IMR-90 (cell line): ENCODE measurements around the gene CNKSR3. TPM values are rescaled to one million over a fixed set of nuclear protein-coding genes. Genes with fewer than 3 reads are reported as not detected.

Experiments
- ATAC-seq: fragments of 200-7000 bp; cut with Tn5 transposase; 2 replicates; pipeline ENCODE4 v1.9.1; 2020; ENCODE audit warnings: low read depth, mild to moderate bottlenecking, moderate library complexity
- BruUV-seq: library from RNA; stranded (reverse); fragments of 400-500 nt; replicated peaks from 2 replicates; lab custom pipeline; 2021; lab: Mats Ljungman, UMichigan
- CTCF ChIA-PET: fragments of 300-600 bp; formaldehyde crosslinking; extraction: SDS; loops from one replicate; lab custom pipeline; 2021; ENCODE audit warnings: antibody characterized with exemption; lab: Yijun Ruan, JAX
- POLR2A ChIA-PET: fragments of 300-600 bp; sonication (Branson Sonifier 250); formaldehyde crosslinking; loops from one replicate; lab custom pipeline; 2022; ENCODE audit warnings: antibody characterized with exemption; ENCODE audit not compliant: unreplicated experiment; lab: Charles Lee
- DNase-seq: peaks from one replicate; pipeline ENCODE4 v3.0.0; 2013
- H2AFZ ChIP-seq: replicated peaks from 2 replicates; pipeline ENCODE3; 2013; ENCODE audit warnings: low read length, mild to moderate bottlenecking; ENCODE audit not compliant: poor library complexity
- H2AK5ac ChIP-seq: 2 replicates; pipeline ENCODE4 v1.6.1; 2013; ENCODE audit warnings: low read depth, low read length, inconsistent platforms
- H2AK9ac ChIP-seq: replicated peaks from 2 replicates; pipeline ENCODE3; 2013; ENCODE audit warnings: mild to moderate bottlenecking, low read depth, low read length, moderate library complexity; ENCODE audit not compliant: poor library complexity
- H2BK120ac ChIP-seq: 2 replicates; pipeline ENCODE4 v1.6.1; 2013; ENCODE audit warnings: low read depth, low read length, inconsistent platforms
- H2BK15ac ChIP-seq: 3 replicates; pipeline ENCODE4 v1.6.1; 2013; ENCODE audit warnings: low read depth, low read length, inconsistent platforms
- H2BK20ac ChIP-seq: 2 replicates; pipeline ENCODE4 v1.6.1; 2013; ENCODE audit warnings: low read depth, mild to moderate bottlenecking, inconsistent platforms, low read length, moderate library complexity
- H2BK5ac ChIP-seq: 2 replicates; pipeline ENCODE4 v1.6.1; 2013; ENCODE audit warnings: mild to moderate bottlenecking, low read depth, low read length, inconsistent platforms; ENCODE audit not compliant: poor library complexity, severe bottlenecking
- H3K14ac ChIP-seq: replicated peaks from 2 replicates; pipeline ENCODE4 v1.6.1; 2013; ENCODE audit warnings: low read depth, low read length, inconsistent platforms
- H3K18ac ChIP-seq: 2 replicates; pipeline ENCODE4 v1.6.1; 2013; ENCODE audit warnings: low read depth, low read length, control low read depth
- H3K23ac ChIP-seq: 2 replicates; pipeline ENCODE4 v1.6.1; 2013; ENCODE audit warnings: low read depth, low read length, inconsistent platforms
- H3K27ac ChIP-seq: 2 replicates; pipeline ENCODE4 v1.5.1; 2013; ENCODE audit warnings: mild to moderate bottlenecking, control low read depth, low read length; ENCODE audit not compliant: insufficient read depth
- H3K27me3 ChIP-seq: 2 replicates; pipeline ENCODE4 v1.6.1; 2013; ENCODE audit warnings: low read length; ENCODE audit not compliant: control insufficient read depth, insufficient read depth
- H3K36me3 ChIP-seq: 2 replicates; pipeline ENCODE4 v1.6.1; 2013; ENCODE audit warnings: low read length, mixed read lengths; ENCODE audit not compliant: control insufficient read depth, insufficient read depth
- H3K4ac ChIP-seq: 2 replicates; pipeline ENCODE4 v1.6.1; 2013; ENCODE audit warnings: low read depth, low read length, inconsistent platforms
- H3K4me1 ChIP-seq: 2 replicates; pipeline ENCODE4 v1.6.1; 2013; ENCODE audit warnings: low read length, mixed read lengths; ENCODE audit not compliant: control insufficient read depth, insufficient read depth
- H3K4me2 ChIP-seq: 2 replicates; pipeline ENCODE4 v1.6.1; 2013; ENCODE audit warnings: low read depth, mild to moderate bottlenecking, control low read depth, low read length, moderate library complexity
- H3K4me3 ChIP-seq: 2 replicates; pipeline ENCODE4 v1.5.1; 2013; ENCODE audit warnings: low read depth, mild to moderate bottlenecking, control low read depth, low read length, moderate library complexity; ENCODE audit not compliant: insufficient read depth
- H3K56ac ChIP-seq: 2 replicates; pipeline ENCODE4 v1.6.1; 2013; ENCODE audit warnings: low read length, inconsistent platforms; ENCODE audit not compliant: insufficient read depth; ENCODE audit errors: extremely low read depth
- H3K79me1 ChIP-seq, 2 experiments: 2 replicates each; pipeline ENCODE4 v1.6.1; 2013; ENCODE audit warnings: low read length in 2 of 2, inconsistent platforms in 1 of 2, low read depth in 1 of 2
- H3K9ac ChIP-seq: 2 replicates; pipeline ENCODE4 v1.6.1; 2013; ENCODE audit warnings: low read depth, low read length, control low read depth
- H3K9me1 ChIP-seq: 2 replicates; pipeline ENCODE4 v1.6.1; 2013; ENCODE audit warnings: low read length, inconsistent platforms; ENCODE audit not compliant: insufficient read depth
- H3K9me3 ChIP-seq: 2 replicates; pipeline ENCODE4 v1.6.1; 2013; ENCODE audit warnings: low read length; ENCODE audit not compliant: control insufficient read depth, insufficient read depth
- H4K20me1 ChIP-seq: 2 replicates; pipeline ENCODE4 v1.6.1; 2013; ENCODE audit warnings: low read length, inconsistent platforms; ENCODE audit not compliant: insufficient read depth
- H4K5ac ChIP-seq: 2 replicates; pipeline ENCODE4 v1.6.1; 2013; ENCODE audit warnings: mild to moderate bottlenecking, low read depth, low read length, control low read depth
- H4K8ac ChIP-seq, 2 experiments: 2 replicates each; pipeline ENCODE4 v1.6.1; 2013; ENCODE audit warnings: low read depth in 2 of 2, low read length in 2 of 2, control low read depth in 1 of 2, inconsistent platforms in 1 of 2
- H4K91ac ChIP-seq: 2 replicates; pipeline ENCODE4 v1.6.1; 2013; ENCODE audit warnings: low read depth, low read length, inconsistent platforms; ENCODE audit not compliant: insufficient read depth
- BHLHE40 ChIP-seq: fragments of 150-350 bp; IDR thresholded peaks from 2 replicates; pipeline ENCODE4 v1.6.1; 2016; ENCODE audit warnings: mild to moderate bottlenecking, low read depth, low read length
- CEBPB ChIP-seq: IDR thresholded peaks from 2 replicates; pipeline ENCODE4 v1.6.1; 2012; ENCODE audit warnings: low read depth, low read length, improper control_type of control experiment
- CHD1 ChIP-seq: IDR thresholded peaks from 2 replicates; pipeline ENCODE4 v1.6.1; 2012; ENCODE audit warnings: low read depth, low read length, improper control_type of control experiment
- ELK1 ChIP-seq: fragments of 150-350 bp; IDR thresholded peaks from 2 replicates; pipeline ENCODE4 v1.6.1; 2016; ENCODE audit warnings: low read depth, mild to moderate bottlenecking, low read length, moderate library complexity, borderline replicate concordance
- FOS ChIP-seq: fragments of 150-350 bp; IDR thresholded peaks from 2 replicates; pipeline ENCODE4 v1.6.1; 2016; ENCODE audit warnings: low read depth, low read length
- MAFK ChIP-seq: IDR thresholded peaks from 2 replicates; pipeline ENCODE4 v1.6.1; 2012; ENCODE audit warnings: low read depth, low read length, improper control_type of control experiment
- MAZ ChIP-seq: IDR thresholded peaks from 2 replicates; pipeline ENCODE4 v1.6.1; 2012; ENCODE audit warnings: low read depth, mild to moderate bottlenecking, low read length, improper control_type of control experiment, moderate library complexity, borderline replicate concordance
- MXI1 ChIP-seq: IDR thresholded peaks from 2 replicates; pipeline ENCODE4 v1.6.1; 2012; ENCODE audit warnings: low read depth, mild to moderate bottlenecking, low read length, moderate library complexity, borderline replicate concordance
- NFE2L2 ChIP-seq: fragments of 150-350 bp; IDR thresholded peaks from 2 replicates; pipeline ENCODE4 v1.6.1; 2016; ENCODE audit warnings: low read depth, mild to moderate bottlenecking, low read length
- POLR2A ChIP-seq: IDR thresholded peaks from 2 replicates; pipeline ENCODE4 v1.6.1; 2012; ENCODE audit warnings: mild to moderate bottlenecking, low read depth, low read length
- RAD21 ChIP-seq: IDR thresholded peaks from 2 replicates; pipeline ENCODE4 v1.6.1; 2012; ENCODE audit warnings: low read length, improper control_type of control experiment
- RCOR1 ChIP-seq: IDR thresholded peaks from 2 replicates; pipeline ENCODE4 v1.6.1; 2012; ENCODE audit warnings: mild to moderate bottlenecking, low read length, improper control_type of control experiment; ENCODE audit not compliant: insufficient replicate concordance
- RFX5 ChIP-seq: IDR thresholded peaks from 2 replicates; pipeline ENCODE4 v1.8.0; 2012; ENCODE audit warnings: low read depth, mild to moderate bottlenecking, low read length, moderate library complexity
- SMC3 ChIP-seq: fragments of 150-350 bp; IDR thresholded peaks from 2 replicates; pipeline ENCODE4 v1.6.1; 2016; ENCODE audit warnings: low read depth, mild to moderate bottlenecking, antibody characterized with exemption, low read length, moderate library complexity
- WGBS, 2 experiments: methylation state at CpG; one replicate each; pipeline versions ENCODE4 v1.1.5 to v1.1.7; 2013; ENCODE audit warnings: missing lambda C conversion rate in 2 of 2; ENCODE audit not compliant: insufficient read length in 1 of 2; ENCODE audit errors: extremely low coverage in 2 of 2; 5-methylcytosine and 5-hydroxymethylcytosine counted together
- dilution Hi-C: fragments of 300-500 bp; cut with HindIII; formaldehyde crosslinking; loops from one replicate; pipeline ENCODE4 v1.14.3; 2018; ENCODE audit warnings: low sequenced_read_pairs; ENCODE audit not compliant: unreplicated experiment
- in situ Hi-C: fragments of 300-500 bp; cut with MboI; formaldehyde crosslinking; loops from 3 replicates; pipeline ENCODE4 v1.14.3; 2019; ENCODE audit warnings: low sequenced_read_pairs, inconsistent platforms, mixed read lengths
- intact Hi-C: fragments of 100-400 bp; cut with micrococcal nuclease; formaldehyde crosslinking; loops from 2 replicates; pipeline ENCODE4 v1.10.0; 2022
- polyA plus RNA-seq, 3 experiments: library from polyadenylated mRNA; depleted of rRNA; stranded (reverse); fragments of >200 nt; gene quantifications; 2 replicates each; pipeline ENCODE4 v1.2.3, GENCODE V29; 2012; ENCODE audit warnings: low replicate concordance in 1 of 3
- total RNA-seq: library from RNA; depleted of rRNA; stranded (reverse); fragments of >200 nt; gene quantifications from 2 replicates; pipeline ENCODE4 v1.2.3, GENCODE V29; 2012
- TF ChIP-seq, protein P1 (sequence below): conservative IDR thresholded peaks from 2 replicates; pipeline ENCODE4 v1.5.1; 2012; ENCODE audit warnings: mild to moderate bottlenecking, low read depth, low read length, improper control_type of control experiment
- TF ChIP-seq, protein P2 (sequence below): fragments of 150-350 bp; IDR thresholded peaks from 2 replicates; pipeline ENCODE4 v1.6.1; 2017; ENCODE audit warnings: mild to moderate bottlenecking, antibody characterized with exemption, low read length, low read depth

Gene CNKSR3
- total and polyA plus RNA-seq, 2 of the 4 experiments (the other 2 are of a cell fraction) = 6.7 to 15.8 TPM

GRCh38 chr6:154356690-154357089, 153.8 kb downstream of the CNKSR3 start, which contains the start of gene IPCEF1:
IPCEF1 (minus strand) TSS chr6:154356803; CDS start chr6:154265947, 90,856 bp downstream.
- H4K5ac ChIP-seq = no peak within 1 kb of the TSS
- no peaks in the 10 kb centered on the region for H4K20me1 ChIP-seq
- H3K36me3 ChIP-seq = no peaks in the 10 kb centered on the region
- no peak within 1 kb of the TSS for H3K56ac ChIP-seq
- in situ Hi-C loops = no loop called here
- BruUV-seq = no TSS peak
- H3K9ac ChIP-seq = no peak within 1 kb of the TSS
- no peaks in the 10 kb centered on the region for H3K9me1 ChIP-seq
- peak within 1 kb of the TSS; percentile 66 for H2AK5ac ChIP-seq
- no peak within 1 kb of the TSS for H3K4me3 ChIP-seq
- no peak within 1 kb of the TSS for H2AFZ ChIP-seq
- no peak within 1 kb of the TSS for H3K18ac ChIP-seq
- dilution Hi-C loops = loop anchor here (25.0 kb wide), 1 partner anchor 194 kb away; no protein-coding TSS in a partner anchor
- ChIA-PET POLR2A (no interaction called here), CTCF (interaction anchor here (1.5 kb wide), 1 partner anchor 14 kb away, joined by 4 read pairs; no protein-coding TSS in a partner anchor)
- WGBS, 2 experiments = 100% methylated on average over 1 of the region's 3 CpGs; no CpG with 5 or more reads in 1 of the 2 experiments
- ATAC-seq = no peak
- H2AK9ac ChIP-seq = peak within 1 kb of the TSS; percentile 58
- no peak within 1 kb of the TSS for H3K14ac ChIP-seq
- no peak within 1 kb of the TSS for H3K4me2 ChIP-seq
- no peaks in the 10 kb centered on the region for H3K79me1 ChIP-seq
- no peak within 1 kb of the TSS for H3K4ac ChIP-seq
- H3K27me3 ChIP-seq = no peaks in the 10 kb centered on the region
- TF ChIP-seq MXI1 = no peak
- no peak for TF ChIP-seq CEBPB
- TF ChIP-seq MAZ = no peak
- no peak for TF ChIP-seq SMC3
- TF ChIP-seq, protein P1, sequence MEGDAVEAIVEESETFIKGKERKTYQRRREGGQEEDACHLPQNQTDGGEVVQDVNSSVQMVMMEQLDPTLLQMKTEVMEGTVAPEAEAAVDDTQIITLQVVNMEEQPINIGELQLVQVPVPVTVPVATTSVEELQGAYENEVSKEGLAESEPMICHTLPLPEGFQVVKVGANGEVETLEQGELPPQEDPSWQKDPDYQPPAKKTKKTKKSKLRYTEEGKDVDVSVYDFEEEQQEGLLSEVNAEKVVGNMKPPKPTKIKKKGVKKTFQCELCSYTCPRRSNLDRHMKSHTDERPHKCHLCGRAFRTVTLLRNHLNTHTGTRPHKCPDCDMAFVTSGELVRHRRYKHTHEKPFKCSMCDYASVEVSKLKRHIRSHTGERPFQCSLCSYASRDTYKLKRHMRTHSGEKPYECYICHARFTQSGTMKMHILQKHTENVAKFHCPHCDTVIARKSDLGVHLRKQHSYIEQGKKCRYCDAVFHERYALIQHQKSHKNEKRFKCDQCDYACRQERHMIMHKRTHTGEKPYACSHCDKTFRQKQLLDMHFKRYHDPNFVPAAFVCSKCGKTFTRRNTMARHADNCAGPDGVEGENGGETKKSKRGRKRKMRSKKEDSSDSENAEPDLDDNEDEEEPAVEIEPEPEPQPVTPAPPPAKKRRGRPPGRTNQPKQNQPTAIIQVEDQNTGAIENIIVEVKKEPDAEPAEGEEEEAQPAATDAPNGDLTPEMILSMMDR = no peak
- TF ChIP-seq POLR2A = no peak
- TF ChIP-seq RFX5 = no peak
- TF ChIP-seq RCOR1 = no peak
- TF ChIP-seq ELK1 = no peak
- TF ChIP-seq MAFK = no peak
- TF ChIP-seq BHLHE40 = no peak
- TF ChIP-seq NFE2L2 = no peak
- TF ChIP-seq, protein P2, sequence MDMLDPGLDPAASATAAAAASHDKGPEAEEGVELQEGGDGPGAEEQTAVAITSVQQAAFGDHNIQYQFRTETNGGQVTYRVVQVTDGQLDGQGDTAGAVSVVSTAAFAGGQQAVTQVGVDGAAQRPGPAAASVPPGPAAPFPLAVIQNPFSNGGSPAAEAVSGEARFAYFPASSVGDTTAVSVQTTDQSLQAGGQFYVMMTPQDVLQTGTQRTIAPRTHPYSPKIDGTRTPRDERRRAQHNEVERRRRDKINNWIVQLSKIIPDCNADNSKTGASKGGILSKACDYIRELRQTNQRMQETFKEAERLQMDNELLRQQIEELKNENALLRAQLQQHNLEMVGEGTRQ = no peak
- no peak for TF ChIP-seq FOS
- no peak for TF ChIP-seq CHD1
- TF ChIP-seq RAD21 = no peak
- no peak within 1 kb of the TSS for H2BK120ac ChIP-seq
- no peak within 1 kb of the TSS for H4K91ac ChIP-seq
- no peak within 1 kb of the TSS for H2BK20ac ChIP-seq
- no peak within 1 kb of the TSS for H3K23ac ChIP-seq
- H2BK15ac ChIP-seq = no peak within 1 kb of the TSS; the same call in 2 of the 3 replicates
- intact Hi-C loops = no loop called here
- H2BK5ac ChIP-seq = no peak within 1 kb of the TSS
- H3K4me1 ChIP-seq = peaks cover 5% of the 10 kb centered on the region
- H3K9me3 ChIP-seq = no peaks in the 10 kb centered on the region
- no peak within 1 kb of the TSS for H3K27ac ChIP-seq
- DNase-seq = no peak
- H4K8ac ChIP-seq = no peak within 1 kb of the TSS
